ENCODE results near the gene FSD2.

Gene FSD2, protein sequence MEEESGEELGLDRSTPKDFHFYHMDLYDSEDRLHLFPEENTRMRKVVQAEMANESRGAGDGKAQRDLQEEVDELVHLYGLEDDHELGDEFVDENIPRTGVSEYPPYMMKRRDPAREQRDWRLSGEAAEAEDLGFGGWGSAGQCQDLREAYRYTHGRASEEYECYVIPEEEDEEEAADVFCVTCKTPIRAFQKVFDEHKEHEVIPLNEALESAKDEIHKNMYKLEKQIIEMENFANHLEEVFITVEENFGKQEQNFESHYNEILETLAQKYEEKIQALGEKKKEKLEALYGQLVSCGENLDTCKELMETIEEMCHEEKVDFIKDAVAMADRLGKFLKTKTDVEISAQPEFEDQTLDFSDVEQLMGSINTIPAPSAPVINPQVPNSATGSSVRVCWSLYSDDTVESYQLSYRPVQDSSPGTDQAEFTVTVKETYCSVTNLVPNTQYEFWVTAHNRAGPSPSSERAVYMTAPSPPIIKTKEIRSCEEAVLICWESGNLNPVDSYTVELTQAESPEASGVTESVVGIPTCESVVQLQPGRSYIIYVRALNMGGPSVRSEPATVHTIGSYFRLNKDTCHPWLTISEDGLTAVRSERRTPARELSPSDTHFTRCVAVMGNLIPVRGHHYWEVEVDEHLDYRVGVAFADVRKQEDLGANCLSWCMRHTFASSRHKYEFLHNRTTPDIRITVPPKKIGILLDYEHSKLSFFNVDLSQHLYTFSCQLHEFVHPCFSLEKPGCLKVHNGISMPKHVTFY

DNA sequence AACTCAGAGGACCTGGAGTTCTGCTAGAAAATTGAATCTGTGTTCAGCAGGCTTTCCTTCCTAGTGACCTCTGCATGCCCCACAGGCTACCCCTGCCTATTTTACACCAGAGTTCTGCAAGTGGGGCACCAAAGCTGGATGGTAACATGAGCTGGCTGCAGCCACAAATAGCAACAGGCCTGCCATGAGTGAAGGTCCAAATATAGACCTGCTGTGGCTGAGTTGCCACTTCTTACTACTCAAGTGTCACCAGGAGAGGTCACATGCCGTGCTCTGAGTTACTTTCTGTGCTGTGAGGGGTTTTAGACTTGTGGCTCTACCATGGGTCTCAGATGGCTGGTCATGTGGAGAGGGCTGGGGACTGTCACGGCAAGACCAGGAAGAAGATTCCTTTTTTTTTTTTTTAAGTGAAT lies at the start of gene FSD2:
TSS of gene FSD2 (minus strand) at position 76 of the 413 bp plus-strand sequence. CDS start 18,679 bp downstream, outside the sequence.
- DNase-seq = no peak

DNA sequence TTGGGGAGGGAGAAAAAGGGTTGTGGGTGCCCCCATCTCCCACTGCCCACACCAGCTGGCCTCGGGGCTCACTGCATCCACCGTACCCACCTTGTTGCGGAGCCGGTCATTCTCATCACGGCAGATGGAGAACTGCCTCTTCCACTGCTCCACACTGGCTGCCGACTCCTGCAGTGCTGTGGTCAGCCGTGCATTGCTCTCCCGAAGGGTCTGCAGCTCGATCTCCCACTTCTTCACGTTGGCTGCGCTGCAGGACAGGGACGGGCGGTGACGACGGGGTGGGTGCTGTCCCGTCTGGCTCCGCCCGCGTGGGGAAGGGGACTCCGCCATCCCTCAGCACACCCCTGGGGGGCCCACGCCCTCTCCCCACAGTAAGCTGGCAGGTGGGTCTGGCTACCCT lies 48.7 kb upstream of the FSD2 start:
- no peak for DNase-seq

DNA sequence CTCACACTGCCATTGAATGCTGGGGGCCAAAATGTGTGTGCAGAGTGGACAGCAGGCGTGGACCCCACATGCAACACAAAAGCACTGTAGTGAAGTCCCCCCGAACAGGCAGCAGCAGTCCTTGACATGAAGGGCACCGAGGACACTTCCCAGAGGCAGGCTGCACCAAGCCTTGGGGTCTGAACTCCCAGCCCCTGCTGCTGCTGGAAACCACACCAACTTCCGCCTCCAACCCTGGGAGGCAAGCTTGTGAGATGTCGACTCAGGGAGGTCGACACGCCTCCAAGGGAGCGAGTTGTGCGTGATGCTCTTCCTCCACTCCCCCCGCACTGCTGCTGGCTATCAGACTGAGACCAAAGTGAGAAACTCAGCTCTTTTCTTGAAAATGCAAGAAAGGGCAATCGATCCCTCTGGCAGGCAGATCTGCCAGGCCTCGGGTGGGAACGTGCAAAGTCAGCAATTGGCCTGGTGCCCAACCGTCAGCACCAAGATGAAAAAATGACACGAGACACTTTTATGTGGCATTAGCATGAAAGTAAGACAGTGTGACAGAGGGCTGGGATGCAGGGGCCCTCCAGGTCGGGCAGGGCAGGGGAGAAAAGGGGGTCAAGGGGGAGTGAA lies 47.2 kb upstream of the FSD2 start:
- no peak for DNase-seq

DNA sequence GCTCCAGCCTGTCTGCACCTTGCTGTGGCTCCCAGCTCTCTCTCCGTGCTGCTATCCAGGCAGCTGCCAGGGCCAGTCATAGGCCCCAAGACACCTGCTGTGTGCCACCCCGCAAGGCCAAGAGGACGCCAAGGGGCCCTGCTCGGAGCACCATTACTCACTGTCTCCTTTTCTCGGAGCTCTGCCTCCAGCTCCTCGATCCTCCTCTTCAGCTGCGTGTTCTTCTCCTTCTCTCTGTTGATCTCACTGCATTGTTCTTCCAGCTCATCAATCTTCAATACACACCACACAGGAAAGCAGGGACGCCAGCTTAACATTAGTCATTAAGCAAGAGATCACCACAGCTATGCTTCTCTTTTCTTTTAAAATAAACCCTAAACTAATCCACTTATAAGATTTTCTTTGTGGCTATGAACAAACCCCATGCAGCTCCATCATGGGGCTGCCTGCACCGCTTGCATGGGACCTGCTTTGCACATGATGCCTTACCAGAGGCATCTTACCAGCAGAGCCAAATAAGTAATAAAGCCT lies 46.2 kb upstream of the FSD2 start:
- DNase-seq = no peak

DNA sequence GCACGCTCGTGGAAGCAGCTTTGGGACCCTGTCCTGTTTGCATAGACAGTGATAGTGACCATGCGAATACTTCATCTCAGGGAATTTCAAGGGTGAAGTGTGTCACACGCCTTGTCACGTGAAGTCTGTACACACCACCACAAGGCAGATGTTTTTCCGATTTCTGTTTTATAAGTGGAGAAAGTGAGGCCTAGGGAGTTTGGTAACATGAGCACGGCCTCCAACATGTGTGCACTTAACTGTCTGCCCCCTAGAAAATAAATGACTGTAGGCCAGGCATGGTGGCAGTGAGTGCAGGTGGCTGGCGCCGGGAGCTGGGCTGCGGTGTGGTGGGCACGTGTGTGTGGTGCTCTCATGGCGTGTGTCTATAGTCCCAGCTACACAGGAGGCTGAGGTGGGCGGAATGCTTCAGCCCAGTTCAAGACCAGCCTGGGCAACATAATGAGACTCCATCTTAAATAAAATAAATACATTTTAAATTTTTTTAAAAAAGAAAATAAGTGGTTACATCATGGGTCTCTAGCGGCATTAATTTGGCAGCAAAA lies 45.5 kb upstream of the FSD2 start:
- no peak for DNase-seq

DNA sequence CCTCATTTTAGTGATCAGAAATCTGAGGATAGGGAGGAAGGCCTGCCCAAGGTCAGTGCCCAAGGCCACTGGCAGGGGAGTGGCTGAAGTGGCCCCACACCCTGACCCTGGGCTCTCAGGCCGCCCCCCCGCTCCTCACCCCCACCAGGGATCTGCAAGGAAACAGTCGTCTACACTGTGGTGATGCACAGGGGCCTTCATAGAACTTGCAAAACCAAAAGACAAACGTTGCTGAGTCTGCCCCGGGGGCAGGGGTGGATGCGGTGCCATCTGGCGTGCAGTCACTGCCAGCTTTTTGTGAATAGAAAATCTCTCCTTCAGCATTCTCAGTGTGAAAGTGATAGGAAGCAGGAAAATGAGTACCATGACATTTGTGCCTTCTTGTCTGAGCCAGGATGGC lies 44.9 kb upstream of the FSD2 start:
- no peak for DNase-seq

DNA sequence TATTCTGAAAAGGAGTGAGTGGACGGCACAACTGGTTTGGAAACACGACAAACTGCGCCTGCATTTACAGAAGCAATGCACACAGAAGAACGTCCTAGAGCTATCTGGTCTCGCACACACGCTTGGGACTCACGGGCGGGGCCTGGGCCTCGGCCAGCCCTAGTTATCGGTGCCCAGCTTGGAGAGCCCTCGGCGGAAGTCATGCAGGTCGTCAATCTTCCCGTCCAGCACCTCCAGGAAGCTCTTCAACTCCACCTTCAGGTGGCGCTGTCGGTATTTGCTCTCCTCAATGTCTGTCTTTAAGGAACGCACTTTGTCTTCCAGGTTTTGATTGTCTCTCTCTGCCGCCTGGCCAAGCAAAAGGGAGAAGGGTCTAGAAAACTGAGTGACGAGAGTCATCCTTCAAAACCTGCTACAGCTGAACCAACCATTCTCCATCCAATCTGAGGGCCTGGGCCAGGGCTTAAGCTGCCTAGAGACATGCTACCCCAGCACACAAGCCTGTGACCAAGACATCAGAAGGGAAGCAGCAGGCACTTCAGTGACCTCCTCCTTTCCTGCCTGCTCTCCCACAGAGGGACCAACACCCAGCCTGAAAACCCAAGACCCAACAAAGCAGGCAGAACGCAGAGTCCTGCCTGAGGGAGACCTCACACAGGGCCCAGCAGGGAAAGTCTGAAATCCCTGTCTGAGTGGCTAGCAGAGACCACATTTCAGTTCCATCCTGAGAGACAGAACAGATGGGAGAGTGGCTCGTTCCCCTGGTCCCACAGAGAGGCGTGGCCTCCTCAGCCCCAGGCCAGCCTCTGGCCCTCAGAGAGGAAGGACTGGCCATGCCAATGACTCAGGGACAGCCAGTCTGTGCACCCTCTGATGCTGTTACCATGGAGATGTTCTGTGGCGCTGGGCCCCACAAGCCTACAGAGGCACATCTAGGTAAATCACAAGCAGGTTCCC lies 44.0 kb upstream of the FSD2 start:
- no peak for DNase-seq

DNA sequence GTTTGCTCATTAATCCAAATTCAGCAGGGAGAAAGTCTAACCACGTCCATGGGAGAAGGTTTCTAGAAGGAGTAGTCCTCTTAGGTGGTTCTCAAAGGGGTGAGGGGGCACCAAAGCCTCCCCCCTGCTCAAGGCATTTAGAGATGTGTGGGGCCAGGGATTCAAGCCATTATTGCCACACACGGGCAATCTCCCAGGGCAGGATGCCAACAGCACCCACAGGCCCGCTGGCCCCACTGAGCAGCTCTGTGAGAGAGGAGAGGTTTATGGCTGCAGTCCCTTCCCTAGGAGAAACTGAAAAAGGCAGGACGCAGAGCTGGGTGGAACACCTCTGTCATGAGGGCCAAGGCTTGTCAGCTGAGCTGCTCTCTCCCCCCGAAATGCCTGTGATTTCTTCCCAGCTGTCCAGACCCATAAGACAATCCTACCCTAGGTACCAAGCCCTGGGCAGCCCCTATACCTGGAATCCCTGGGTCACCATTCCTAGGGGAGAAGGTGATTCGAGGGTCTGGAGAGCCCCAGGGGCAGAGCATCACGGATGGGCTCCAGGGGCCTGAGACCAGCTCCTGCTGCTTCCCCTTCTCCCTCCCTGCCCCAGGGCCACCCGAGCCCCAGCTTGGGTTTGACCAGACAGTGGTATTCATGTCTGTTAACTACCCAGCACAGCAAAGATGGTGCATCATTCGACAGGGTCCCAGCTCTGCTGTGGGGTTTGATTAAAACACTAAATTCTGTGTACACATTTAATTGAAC lies 42.5 kb upstream of the FSD2 start:
- DNase-seq = no peak

DNA sequence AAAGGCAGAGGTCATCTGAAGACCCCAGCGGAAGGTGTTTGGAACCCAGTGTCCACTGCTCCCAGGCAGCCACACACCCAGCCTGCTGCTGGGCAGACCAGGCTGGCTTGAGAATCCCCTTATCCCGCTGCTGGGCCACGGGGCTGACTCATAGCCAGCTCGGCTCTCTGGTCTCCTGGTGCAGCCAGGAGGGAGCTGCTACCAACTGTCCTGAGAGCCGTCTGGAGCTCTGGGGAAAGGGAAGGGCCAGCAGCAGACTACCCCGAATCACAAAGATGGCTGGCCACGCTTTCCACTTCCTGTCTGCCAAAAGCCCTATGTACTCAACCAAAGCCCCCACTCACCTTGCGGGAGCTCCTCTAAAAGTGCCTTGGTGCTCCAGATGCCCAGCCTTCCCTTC lies 41.8 kb upstream of the FSD2 start:
- DNase-seq = no peak

DNA sequence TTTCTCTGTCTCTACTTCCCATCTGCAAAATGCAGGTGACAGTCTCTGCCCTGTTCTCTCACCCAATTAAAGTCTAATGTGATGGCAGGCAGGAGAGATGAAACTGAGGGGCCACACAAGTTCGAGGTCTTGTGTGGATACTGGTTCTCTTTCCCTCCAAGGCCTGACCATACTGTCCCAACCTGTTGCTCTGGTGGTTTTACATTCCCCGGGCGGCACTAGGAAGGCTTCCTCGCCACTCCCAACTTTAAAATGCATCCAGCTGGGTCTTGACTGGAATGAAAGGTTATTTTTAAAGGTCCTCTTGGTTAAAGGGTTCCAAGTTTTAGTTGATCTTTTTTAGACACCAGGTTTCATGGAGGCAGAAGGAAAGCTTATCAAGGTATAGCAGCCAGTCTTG lies 40.8 kb upstream of the FSD2 start:
- DNase-seq = no peak

DNA sequence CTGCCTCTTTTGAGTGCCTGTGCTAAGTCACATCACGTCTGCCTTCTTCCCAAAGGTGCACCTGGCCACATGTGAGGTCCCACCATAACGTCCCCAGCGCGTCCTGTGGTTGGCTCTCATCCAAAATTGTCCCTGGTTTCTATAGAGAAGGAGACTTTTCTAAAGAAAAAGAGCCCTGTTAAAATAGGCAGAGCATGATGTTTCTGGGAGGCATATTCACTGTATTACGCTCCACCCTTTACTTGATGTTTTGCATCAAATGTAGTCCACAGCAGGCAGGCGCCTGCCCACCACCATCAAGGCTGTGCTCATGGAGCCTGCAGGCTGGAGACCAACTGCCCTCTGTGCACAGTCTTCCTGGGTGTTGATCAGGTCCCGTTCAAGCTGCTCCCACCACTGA lies 39.8 kb upstream of the FSD2 start:
- no peak for DNase-seq

DNA sequence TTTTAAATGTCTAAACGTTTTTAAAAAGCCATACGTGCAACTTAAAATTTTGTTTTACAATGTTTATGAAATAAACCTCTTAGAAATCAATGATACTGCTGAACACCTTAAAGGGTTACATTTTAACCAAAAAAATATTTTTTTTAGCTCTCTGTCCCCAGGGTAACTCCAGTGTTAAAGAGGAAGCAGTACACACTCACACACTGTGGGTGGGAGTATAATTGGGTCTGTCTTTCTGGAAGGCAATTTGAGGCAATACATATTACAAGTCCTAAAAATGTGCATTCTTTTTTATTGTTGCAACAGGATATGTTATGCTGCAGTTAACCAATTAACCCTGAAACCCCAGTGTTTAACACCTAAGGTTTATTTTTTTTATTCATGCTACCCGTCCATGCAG lies 37.7 kb upstream of the FSD2 start:
- no peak for DNase-seq

DNA sequence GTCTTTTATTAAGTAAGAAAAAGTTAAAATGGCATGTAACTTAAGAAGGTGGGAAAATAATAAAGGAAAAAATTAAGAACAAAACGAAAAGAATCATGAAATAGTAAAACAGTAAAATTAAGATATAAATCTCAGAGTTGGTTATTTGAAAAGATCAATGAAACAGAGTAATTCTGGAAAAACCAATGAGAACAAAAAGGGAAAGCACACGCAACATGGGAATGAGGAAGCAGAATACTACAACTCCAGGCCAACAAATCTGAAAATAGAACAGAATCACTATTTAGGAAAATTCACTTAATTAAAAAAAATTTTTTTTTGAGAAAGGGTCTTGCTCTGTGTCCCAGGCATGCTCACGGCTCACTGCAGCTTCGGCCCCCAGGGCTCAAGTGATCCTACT lies 34.3 kb upstream of the FSD2 start:
- DNase-seq = no peak

DNA sequence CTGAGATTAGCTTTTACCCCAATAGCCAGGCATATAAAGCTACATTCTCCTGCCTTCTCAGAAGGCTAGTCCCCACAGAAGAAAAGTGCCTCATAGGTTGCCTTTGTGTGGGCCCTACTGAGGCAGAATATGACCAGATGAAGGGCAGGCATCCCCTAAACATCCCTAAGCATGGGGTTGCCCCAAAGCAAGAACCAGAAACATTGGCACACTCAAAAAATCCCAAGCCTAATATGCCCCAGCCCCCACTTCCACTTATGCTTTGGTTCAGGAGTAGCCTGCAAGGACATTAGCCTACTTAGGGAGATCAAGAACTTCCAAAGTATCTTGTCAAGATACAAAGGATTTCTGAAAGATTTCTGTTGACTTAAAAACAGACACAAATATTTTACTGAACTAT lies 33.3 kb upstream of the FSD2 start:
- DNase-seq = no peak

DNA sequence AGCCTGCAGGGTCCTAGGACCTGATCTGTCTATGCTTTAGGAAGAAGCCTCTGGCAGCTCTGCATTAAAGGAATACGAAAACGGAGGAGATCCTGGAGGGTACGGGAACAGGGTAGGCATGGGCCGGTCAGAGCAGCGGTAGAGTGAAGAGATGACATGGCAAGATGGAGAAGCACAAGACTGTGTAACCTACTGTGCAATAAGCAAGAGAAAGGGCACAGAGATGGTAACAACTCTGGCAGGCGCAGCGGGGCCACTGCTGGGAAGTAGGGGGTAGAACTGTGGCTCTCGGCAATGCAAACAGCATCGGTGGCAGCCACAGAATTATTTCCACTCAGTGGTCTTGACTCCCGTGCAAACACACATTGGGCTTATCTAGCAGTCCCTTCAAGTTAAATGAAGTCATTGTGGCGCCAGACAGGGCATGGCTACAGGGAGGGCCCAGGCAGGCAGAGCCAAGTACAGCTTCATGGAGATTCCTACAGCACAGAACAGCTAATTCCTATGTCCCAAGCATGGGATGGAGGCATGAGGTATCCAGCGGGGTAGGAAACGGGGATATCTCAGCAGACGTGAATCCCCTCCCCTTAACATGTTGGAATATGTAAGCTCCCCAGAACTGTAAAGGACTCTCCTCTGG lies 32.3 kb upstream of the FSD2 start:
- no peak for DNase-seq

DNA sequence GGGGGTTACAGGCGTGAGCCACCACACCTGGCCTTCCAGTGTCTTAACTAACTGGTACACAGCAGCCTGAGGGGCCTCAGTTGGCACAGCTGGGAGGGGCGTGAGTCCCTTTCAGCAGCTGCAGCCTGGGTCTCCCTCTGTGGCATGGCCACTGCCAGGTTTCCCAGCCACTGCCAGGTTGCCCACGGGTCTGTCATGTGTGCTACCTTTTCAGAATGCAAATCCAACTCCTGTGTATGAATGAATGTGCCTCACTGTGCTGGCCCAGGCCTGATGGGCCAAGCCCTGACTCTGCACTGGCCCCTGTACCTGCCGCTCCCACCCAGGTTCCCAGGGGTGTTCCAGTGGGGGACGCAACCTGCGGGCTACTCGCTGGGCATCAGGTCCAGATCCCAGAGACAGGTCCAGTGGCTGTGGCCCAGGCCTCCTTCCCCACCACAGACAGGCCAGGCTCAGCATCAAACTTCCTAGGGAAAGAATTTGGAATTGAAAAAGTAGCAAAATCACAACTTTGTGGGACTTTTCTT lies 29.6 kb upstream of the FSD2 start:
- DNase-seq = no peak

DNA sequence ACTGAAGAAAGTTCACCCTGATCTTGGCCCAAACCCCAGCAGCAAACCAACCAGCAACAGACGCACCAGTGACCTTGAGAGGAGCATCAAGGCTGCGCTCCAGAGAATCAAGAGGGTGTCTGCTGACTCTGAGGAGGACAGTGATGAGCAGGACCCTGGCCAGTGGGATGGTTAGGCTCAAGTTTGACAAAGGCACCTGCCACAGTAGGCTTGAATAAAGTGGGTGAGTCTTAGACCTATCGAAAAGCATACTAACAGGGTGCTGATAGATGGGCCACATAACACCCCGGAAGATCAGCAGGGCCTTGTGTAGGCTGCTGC lies 27.5 kb upstream of the FSD2 start:
- no peak for DNase-seq

DNA sequence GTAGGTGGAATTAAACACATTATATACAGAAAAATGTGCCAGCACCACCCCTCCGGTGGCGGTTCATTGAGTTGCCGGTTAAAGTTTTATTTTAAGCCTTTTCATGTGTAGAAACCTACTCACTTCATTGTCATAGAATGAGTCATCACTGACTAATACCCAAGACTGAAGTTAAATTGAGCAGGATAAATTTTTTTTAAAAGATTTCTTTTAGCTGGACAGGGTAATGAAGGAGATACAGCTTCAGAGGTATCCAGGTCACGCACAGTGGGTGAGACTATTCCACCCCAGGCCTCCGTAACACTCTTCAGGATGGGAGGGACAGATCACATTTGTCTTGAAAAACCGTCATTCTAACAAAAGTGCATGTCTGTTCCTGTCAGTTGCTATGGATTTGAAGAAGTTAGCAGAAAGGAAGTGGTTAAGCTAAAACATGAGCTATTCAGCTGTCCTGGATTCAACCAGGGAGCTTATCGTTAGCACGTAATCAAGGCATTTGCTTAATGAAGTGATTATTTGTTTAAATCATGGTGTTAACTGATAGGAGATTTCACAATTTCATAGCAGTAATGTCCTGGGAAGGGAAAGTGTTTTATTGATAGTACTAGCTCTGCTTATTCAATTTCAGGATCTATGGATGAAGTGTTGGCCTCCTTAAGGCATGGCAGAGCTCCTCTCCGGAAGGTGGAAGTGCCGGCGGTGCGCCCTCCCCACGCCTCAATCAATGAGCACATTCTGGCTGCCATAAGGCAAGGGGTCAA lies 26.9 kb upstream of the FSD2 start:
- DNase-seq = no peak

DNA sequence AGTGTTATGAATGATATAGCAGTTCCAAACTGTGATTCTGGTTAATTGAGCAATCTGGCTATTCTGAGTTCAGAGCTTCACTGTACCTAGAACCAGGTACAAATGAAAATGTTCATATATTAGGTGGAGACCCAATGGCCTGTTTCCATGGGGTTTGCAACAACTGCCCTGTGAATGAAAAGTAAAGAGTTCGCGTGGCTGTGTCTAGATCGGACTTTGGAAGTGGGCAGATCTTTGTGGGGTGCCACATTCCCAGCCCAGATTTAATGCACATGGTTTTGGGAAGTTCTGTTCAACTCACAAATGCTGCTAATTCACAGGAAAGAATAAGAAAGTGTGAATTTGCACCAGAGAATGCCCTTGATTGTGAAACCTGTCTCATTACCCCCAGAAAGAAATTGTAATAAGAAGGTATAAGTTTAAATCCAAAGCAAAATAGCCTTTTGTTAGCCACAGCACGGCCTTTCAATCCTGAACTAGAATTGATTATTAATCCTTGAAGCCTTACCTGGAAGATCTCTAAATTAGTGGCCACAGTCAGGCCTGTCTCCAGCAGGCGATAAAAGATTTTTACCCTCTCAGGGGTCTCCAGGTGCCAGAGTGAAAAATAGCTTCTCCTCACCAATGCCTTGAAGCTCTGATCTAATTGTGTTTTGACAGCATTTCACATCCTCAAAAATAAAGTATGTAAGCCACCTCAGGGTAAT lies 26.2 kb upstream of the FSD2 start:
- DNase-seq = no peak

Measured in NCI-H2107 (cell line).